Activated CD4-positive, alpha-beta T cell treated with anti-CD3 and anti-CD28 coated beads for 36 hours (primary cell): ENCODE data around the gene PDXK. TPM values are rescaled to one million over a fixed set of nuclear protein-coding genes. Genes with fewer than 3 reads are reported as not detected.

ENCODE experiments used
- ATAC-seq: fragments of 200-7000 bp; cut with Tn5 transposase; one replicate; pipeline ENCODE4 v1.10.0; 2021; ENCODE audit warnings: mild to moderate bottlenecking, moderate library complexity
- CTCF ChIA-PET: fragments of 350-600 bp; sonication (Branson Sonifier 250); formaldehyde crosslinking; loops from one replicate; lab custom pipeline; 2021; ENCODE audit warnings: antibody characterized with exemption; lab: Charles Lee
- POLR2A ChIA-PET: fragments of 350-600 bp; sonication (Branson Sonifier 250); formaldehyde crosslinking; loops from one replicate; lab custom pipeline; 2021; ENCODE audit warnings: antibody characterized with exemption, inconsistent platforms; lab: Charles Lee
- DNase-seq: peaks from one replicate; pipeline ENCODE4 v3.0.0-alpha.2; 2020
- H3K27ac Mint-ChIP-seq: one replicate; pipeline ENCODE4 v1.8.0; 2021; ENCODE audit warnings: mixed read lengths
- H3K27me3 Mint-ChIP-seq: one replicate; pipeline ENCODE4 v1.8.0; 2021; ENCODE audit warnings: mixed read lengths
- H3K36me3 Mint-ChIP-seq: one replicate; pipeline ENCODE4 v1.8.0; 2021; ENCODE audit warnings: low read depth, mixed read lengths
- H3K4me1 Mint-ChIP-seq: one replicate; pipeline ENCODE4 v1.8.0; 2021; ENCODE audit warnings: mixed read lengths
- H3K4me3 Mint-ChIP-seq: one replicate; pipeline ENCODE4 v1.8.0; 2021; ENCODE audit warnings: mild to moderate bottlenecking, moderate library complexity, mixed read lengths
- H3K9me3 Mint-ChIP-seq: one replicate; pipeline ENCODE4 v1.8.0; 2021; ENCODE audit warnings: low read depth, mixed read lengths
- intact Hi-C, 2 experiments: fragments of 100-400 bp; cut with DNase I in 1 of 2; cut with micrococcal nuclease in 1 of 2; formaldehyde crosslinking; loops; one replicate each; pipeline versions ENCODE4 v1.14.2 to v1.15.1; 2022 to 2024; cut with DNase I, micrococcal nuclease
- total RNA-seq, 2 experiments: library from RNA; stranded (reverse); gene quantifications; one replicate each; pipeline ENCODE4 v1.2.3, GENCODE V29; 2021

The PDXK gene
- total RNA-seq, 2 experiments from 2014 or later, result 96.9 to 117 TPM

GRCh38 chr21:43760391-43760958 is 41.5 kb downstream of the PDXK start:
- Mint-ChIP-seq H3K4me3 (no peak overlapping the region), H3K36me3 (peaks cover 24% of the 10 kb centered on the region), H3K4me1 (no peaks in the 10 kb centered on the region), H3K27me3 (no peaks in the 10 kb centered on the region), H3K9me3 (no peaks in the 10 kb centered on the region), H3K27ac (no peak overlapping the region)
- no peak for DNase-seq
- CTCF ChIA-PET, result no interaction called here
- POLR2A ChIA-PET, result no interaction called here
- intact Hi-C loops, result no loop called here
- no peak for ATAC-seq

DNA sequence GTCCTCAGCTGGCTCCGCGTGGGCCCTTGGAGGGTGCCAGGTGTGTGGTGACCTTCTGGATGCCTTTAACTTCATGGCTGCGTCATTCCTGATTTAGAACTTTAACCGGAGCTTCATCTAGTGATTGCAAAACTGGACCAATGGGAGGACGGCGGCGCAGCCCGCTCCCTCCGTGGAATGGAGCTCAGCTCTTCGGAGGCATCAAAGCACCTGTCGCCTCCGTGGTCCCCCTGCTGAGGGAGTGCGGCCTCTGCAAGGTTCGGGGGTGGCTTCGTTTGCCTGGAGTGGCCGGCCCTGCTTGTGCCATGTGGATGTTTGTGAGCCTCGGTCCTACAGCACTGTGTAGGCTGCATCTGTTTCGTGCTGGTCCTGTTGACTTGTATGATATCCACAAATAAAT is 43.0 kb downstream of the PDXK start:
- intact Hi-C loops, result no loop called here
- no peaks in the 10 kb centered on the region for H3K4me1 Mint-ChIP-seq
- H3K27ac Mint-ChIP-seq, result no peak overlapping the region
- ATAC-seq (no peak), DNase-seq (no peak)
- ChIA-PET POLR2A (no interaction called here), CTCF (interaction anchor here (0.8 kb wide), 1 partner anchor 169 kb away, joined by 3 read pairs; no protein-coding TSS in a partner anchor)
- peaks cover 14% of the 10 kb centered on the region for H3K36me3 Mint-ChIP-seq
- no peak overlapping the region for H3K4me3 Mint-ChIP-seq
- H3K27me3 Mint-ChIP-seq, result no peaks in the 10 kb centered on the region
- H3K9me3 Mint-ChIP-seq, result no peaks in the 10 kb centered on the region

DNA sequence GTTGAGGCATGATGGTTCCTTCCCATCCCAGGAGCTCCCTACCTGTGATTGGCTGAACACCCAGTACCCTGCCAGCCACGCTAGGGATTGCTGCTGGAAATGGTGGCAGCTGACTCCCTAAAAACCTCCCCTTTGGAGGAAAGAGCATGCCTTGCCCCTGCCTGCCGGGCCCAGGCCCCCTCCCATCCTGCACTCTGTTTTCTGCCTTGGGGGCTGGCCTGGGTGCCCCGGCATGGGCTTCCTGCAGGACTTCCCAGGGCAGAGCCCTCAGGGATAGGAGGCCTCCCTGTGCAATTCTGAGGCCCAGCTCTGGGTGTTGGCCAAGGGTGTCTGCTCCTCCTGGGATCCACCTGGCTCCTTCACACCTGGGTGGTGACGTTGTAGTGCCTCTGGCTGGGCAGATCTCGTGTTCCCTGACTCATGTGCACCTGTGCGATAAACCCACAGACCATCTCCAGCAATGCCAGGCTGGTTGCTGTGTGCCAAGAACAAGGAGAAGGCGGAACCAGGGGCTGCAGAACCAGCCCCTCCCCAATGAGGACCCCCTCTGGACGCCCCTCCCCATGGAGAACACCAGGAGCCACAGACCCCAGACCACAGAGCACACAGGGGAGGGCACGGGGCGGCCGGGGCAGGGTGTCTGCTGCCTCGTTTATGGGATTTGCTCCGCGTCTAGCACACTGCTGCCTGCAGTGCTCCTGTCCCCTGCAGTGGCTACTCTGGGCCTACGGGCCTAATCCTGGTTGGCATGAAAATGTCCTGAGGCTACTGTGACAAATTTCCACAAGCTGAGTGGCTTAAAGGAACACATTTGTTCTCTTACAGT is 43.6 kb downstream of the PDXK start:
- H3K9me3 Mint-ChIP-seq, result no peaks in the 10 kb centered on the region
- no peaks in the 10 kb centered on the region for H3K4me1 Mint-ChIP-seq
- POLR2A ChIA-PET, result no interaction called here
- peaks cover 14% of the 10 kb centered on the region for H3K36me3 Mint-ChIP-seq
- H3K27me3 Mint-ChIP-seq, result no peaks in the 10 kb centered on the region
- DNase-seq (no peak), ATAC-seq (no peak)
- H3K27ac Mint-ChIP-seq, result no peak overlapping the region
- intact Hi-C loops, result no loop called here
- no peak overlapping the region for H3K4me3 Mint-ChIP-seq
- CTCF ChIA-PET, result interaction anchor here (0.8 kb wide), 1 partner anchor 169 kb away, joined by 3 read pairs; no protein-coding TSS in a partner anchor

- Mint-ChIP-seq H3K27me3 (no peaks in the 10 kb centered on the region), H3K9me3 (no peaks in the 10 kb centered on the region), H3K36me3 (peaks cover 14% of the 10 kb centered on the region), H3K4me1 (no peaks in the 10 kb centered on the region), H3K4me3 (no peak overlapping the region), H3K27ac (no peak overlapping the region)
- POLR2A ChIA-PET, result no interaction called here
- CTCF ChIA-PET, result no interaction called here
- intact Hi-C loops, result no loop called here
- no peak for ATAC-seq
- no peak for DNase-seq
Measured at GRCh38 chr21:43763901-43764523, 45.1 kb downstream of the PDXK start.

DNA sequence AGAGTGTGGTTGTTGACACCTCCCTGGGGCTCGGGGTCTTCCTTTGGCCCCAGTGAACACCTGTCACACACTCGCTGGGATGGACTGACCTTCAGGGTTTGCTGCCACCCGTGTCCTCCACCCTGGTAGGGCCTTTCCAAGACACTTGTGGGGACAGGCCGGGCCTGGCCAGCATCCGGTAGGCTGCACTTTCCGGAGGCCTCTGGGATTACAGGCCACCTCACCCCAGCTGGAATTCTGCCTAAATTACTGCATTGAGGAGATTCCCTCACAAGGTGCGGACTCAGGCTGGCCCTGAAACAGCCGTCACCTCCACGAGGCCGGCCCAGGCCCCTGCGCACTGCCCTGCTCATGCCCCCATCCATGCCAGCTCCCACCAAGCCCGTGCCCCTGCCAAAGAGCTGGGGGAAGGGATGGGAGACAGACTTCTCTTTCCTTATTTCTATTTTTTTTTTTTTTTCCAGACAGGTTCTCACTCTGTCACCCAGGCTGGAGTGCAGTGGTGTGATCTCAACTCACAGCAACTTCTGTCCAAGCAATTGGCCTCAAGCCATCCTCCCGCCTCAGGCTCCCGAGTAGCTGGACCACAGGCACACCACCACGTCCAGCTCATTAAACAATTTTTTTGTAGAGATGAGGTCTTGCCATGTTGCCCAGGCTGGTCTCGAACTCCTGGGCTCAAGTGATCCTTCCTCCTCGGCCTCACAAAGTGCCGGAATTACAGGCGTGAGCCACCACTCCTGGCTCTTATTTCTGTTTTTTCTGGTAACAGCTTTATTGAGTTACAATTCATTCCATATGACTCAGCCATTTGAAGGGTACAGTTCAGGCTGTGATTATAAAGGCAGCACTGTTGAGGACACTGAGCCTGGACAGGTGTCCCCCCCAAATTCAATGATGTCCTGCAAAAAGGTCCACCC is 45.9 kb downstream of the PDXK start:
- ChIA-PET CTCF (interaction anchor here (0.8 kb wide), 1 partner anchor 37 kb away, joined by 3 read pairs; no protein-coding TSS in a partner anchor), POLR2A (no interaction called here)
- Mint-ChIP-seq H3K36me3 (peaks cover 14% of the 10 kb centered on the region), H3K4me1 (no peaks in the 10 kb centered on the region), H3K27me3 (no peaks in the 10 kb centered on the region), H3K4me3 (no peak overlapping the region), H3K9me3 (no peaks in the 10 kb centered on the region), H3K27ac (no peak overlapping the region)
- intact Hi-C loops, result no loop called here
- DNase-seq, result no peak
- ATAC-seq, result no peak

- no peak overlapping the region for H3K27ac Mint-ChIP-seq
- POLR2A ChIA-PET, result no interaction called here
- CTCF ChIA-PET, result no interaction called here
Measured at GRCh38 chr21:43766734-43767497, 48.0 kb downstream of the PDXK start.

DNA sequence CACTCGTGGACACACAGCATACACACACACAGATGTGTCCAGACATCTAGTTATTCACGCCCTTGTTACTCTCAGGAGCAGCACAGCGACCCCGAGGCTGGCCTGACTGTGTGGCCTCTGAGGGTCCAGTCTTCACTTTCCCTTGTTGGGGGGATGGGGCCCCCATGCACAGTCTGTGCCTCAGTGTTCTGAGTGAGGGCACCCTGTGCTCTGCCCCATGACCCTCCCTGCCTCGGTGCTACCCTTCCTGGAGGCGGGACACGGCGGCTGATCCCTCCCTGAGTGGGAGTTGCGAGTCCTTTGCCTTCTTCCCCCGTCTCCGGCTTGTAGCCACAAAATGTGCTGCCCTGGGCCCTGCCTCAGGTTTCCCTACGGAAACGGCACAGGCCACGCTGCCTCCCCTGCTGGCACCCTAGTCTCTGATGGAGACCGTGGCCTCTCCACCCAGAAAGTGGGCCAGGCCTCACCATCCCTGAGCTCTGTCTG is 48.6 kb downstream of the PDXK start:
- POLR2A ChIA-PET, result no interaction called here
- Mint-ChIP-seq H3K9me3 (no peaks in the 10 kb centered on the region), H3K4me3 (no peak overlapping the region), H3K27me3 (no peaks in the 10 kb centered on the region), H3K27ac (no peak overlapping the region), H3K36me3 (peaks cover 11% of the 10 kb centered on the region), H3K4me1 (peaks cover 4% of the 10 kb centered on the region)
- CTCF ChIA-PET, result no interaction called here
- intact Hi-C loops, result no loop called here
- no peak for DNase-seq
- no peak for ATAC-seq

More at GRCh38 chr21:43766734-43767497, 48.0 kb downstream of the PDXK start:
- H3K27me3 Mint-ChIP-seq, result no peaks in the 10 kb centered on the region
- peaks cover 4% of the 10 kb centered on the region for H3K4me1 Mint-ChIP-seq
- DNase-seq (no peak), ATAC-seq (no peak)
- intact Hi-C loops, result no loop called here
- H3K4me3 Mint-ChIP-seq, result no peak overlapping the region
- H3K9me3 Mint-ChIP-seq, result no peaks in the 10 kb centered on the region
- H3K36me3 Mint-ChIP-seq, result peaks cover 12% of the 10 kb centered on the region

GRCh38 chr21:43767984-43768867 is 49.3 kb downstream of the PDXK start:
- Mint-ChIP-seq H3K9me3 (no peaks in the 10 kb centered on the region), H3K27ac (no peak overlapping the region), H3K27me3 (no peaks in the 10 kb centered on the region), H3K36me3 (peaks cover 13% of the 10 kb centered on the region), H3K4me3 (no peak overlapping the region), H3K4me1 (peaks cover 6% of the 10 kb centered on the region)
- intact Hi-C loops, result no loop called here
- ATAC-seq (no peak), DNase-seq (no peak)
- ChIA-PET CTCF (no interaction called here), POLR2A (no interaction called here)

DNA sequence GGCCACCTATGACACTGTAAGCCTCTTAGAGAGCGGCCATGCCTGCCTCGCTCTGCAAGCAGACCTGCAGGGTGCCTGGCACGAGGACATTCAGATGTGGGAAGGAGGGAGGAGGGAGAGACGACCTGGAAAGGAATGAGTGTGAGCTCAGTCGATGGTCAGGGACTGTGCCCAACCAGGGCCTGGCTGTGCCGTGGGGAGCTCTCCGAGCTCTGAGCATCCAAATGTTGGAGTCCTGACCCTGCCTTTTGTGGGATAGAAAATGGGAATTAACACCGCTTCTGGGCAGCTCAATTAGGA is 49.9 kb downstream of the PDXK start:
- Mint-ChIP-seq H3K4me1 (peaks cover 7% of the 10 kb centered on the region), H3K4me3 (no peak overlapping the region), H3K27ac (no peak overlapping the region), H3K36me3 (peaks cover 13% of the 10 kb centered on the region), H3K27me3 (no peaks in the 10 kb centered on the region), H3K9me3 (no peaks in the 10 kb centered on the region)
- ChIA-PET CTCF (interaction anchor here (1.6 kb wide), 1 partner anchor 12 kb away, joined by 3 read pairs; no protein-coding TSS in a partner anchor), POLR2A (no interaction called here)
- intact Hi-C loops, result no loop called here
- ATAC-seq (no peak), DNase-seq (no peak)

DNA sequence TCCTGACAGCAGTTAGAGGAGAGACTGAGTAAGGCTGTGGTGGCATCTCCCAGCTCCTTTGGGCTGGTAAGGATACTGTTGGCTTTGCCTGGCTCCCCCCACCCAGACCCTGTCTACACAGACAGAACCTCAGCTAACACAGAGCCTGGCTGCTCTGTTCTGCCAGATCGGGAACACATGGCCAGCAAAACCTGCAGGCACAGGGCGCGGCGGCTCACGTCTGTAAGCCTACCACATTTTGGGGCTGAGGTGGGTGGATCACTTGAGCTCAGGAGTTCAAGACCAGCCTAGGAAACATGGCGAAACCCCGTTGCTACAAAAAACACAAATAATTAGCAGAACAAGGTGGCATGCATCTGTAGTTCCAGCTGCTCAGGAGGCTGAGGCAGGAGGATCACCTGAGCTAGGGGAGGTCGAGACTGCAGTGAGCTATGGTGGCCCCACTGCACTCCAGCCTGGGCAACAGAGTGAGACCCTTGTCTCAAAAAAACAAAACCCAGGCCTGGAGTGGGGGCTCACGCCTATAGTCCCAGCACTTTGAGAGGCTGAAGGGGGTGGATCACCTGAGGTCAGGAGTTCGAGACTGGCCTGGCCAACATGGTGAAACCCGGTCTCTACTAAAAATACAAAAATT is 50.5 kb downstream of the PDXK start:
- POLR2A ChIA-PET, result no interaction called here
- CTCF ChIA-PET, result interaction anchor here (1.6 kb wide), 1 partner anchor 11 kb away, joined by 3 read pairs; no protein-coding TSS in a partner anchor
- H3K9me3 Mint-ChIP-seq, result no peaks in the 10 kb centered on the region
- H3K4me1 Mint-ChIP-seq, result peaks cover 11% of the 10 kb centered on the region
- peaks cover 17% of the 10 kb centered on the region for H3K36me3 Mint-ChIP-seq
- intact Hi-C loops, result no loop called here
- DNase-seq (no peak), ATAC-seq (no peak)
- no peak overlapping the region for H3K27ac Mint-ChIP-seq
- no peaks in the 10 kb centered on the region for H3K27me3 Mint-ChIP-seq
- H3K4me3 Mint-ChIP-seq, result no peak overlapping the region
